Activated T-cell treated with anti-CD3 and anti-CD28 coated beads, Interleukin-2, amount 50 U/mL, for 24 hours (primary cell): ENCODE measurements around the gene COL18A1.

Source experiments
- DNase-seq: peaks from one replicate; pipeline ENCODE4 v3.0.0-alpha.2; 2020
- H3K27ac Mint-ChIP-seq: 2 replicates; pipeline ENCODE4 v1.8.0; 2020; ENCODE audit warnings: mild to moderate bottlenecking, mixed read lengths
- H3K27me3 Mint-ChIP-seq: 2 replicates; pipeline ENCODE4 v1.8.0; 2020; ENCODE audit warnings: mixed read lengths
- H3K36me3 Mint-ChIP-seq: 2 replicates; pipeline ENCODE4 v1.8.0; 2020; ENCODE audit warnings: low read depth, mixed read lengths
- H3K4me1 Mint-ChIP-seq: 2 replicates; pipeline ENCODE4 v1.8.0; 2020; ENCODE audit warnings: low read depth, mixed read lengths
- H3K4me3 Mint-ChIP-seq: 2 replicates; pipeline ENCODE4 v1.8.0; 2020; ENCODE audit warnings: mild to moderate bottlenecking, moderate library complexity, mixed read lengths
- H3K9me3 Mint-ChIP-seq: 2 replicates; pipeline ENCODE4 v1.8.0; 2020; ENCODE audit warnings: mixed read lengths

The COL18A1 gene

DNA sequence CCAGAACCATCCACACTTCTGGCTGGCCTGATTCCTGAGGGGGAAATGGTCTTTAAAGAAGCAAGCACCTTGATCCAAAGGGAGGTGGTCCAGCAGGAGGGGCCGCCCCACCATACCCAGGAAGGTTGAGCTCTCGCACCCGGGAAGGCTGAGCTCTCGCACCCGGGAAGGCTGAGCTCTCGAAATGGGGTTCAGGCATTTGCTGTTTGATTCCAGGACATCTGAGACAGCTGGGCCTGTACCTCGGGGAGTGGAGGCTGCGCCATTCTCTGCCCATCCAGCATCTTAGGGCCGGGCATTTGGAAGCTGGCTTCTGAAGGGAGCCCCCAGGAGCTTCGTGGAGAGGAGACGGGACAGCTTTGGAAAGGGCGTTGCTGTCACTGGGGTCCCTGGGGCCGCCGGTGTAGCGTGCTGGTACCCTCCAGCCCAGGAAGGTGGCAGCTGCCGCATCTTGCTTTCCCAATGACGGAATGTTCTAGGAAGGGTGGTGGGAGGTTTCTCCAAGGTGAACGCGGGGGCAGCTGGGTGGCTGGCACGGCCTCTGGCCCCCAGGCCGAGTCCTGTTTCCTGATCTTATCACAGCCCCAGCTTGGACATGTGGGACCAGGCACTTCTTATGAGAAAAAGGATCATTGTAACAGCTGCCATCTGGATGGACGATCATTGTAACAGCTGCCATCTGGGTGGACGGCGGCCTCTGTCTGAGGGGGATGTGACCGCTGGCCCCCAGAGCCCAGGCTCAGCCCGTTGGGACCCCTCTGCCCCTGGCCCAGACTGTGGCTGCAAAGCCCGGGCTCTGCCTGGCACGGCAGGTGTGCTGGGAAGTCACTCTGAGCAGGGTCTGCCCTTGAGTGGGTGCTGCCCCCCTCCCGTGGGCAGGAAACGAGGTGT lies 61.6 kb downstream of the COL18A1 start:
- no peak for DNase-seq
- Mint-ChIP-seq H3K4me3 (no peak overlapping the region), H3K4me1 (peaks cover 14% of the 10 kb centered on the region), H3K36me3 (no peaks in the 10 kb centered on the region), H3K27ac (no peak overlapping the region), H3K9me3 (peaks cover 4% of the 10 kb centered on the region), H3K27me3 (peaks cover 3% of the 10 kb centered on the region)

DNA sequence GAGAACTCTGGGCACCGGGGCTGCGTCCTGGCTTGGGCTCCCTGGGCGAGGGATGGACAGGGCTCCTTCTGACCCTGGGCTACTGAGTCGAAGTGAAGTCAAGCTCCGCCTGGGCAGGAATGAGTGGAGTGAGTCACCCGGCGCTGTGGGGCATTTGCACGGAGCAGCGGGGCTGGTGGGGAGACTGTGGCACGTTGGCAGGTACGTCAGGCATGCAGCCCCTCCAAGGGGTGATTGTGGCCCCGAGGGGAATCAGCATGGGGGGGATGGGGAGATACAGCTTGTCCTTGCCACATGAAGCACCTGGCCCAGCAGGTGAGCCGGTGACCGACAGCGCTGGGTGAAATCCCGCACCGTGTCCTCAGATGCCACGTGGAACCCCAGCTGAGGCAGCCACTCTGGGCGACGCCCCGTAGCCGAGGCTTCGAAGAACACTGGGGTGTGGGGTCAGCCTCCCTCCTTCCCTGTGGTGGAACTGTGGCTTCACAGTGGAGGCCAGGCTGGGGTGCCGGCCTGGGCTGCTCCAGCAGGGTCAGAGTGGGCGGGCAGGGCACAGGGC lies 62.3 kb downstream of the COL18A1 start:
- DNase-seq = no peak
- H3K36me3 Mint-ChIP-seq = no peaks in the 10 kb centered on the region
- peaks cover 15% of the 10 kb centered on the region for H3K4me1 Mint-ChIP-seq
- peaks cover under 1% of the 10 kb centered on the region for H3K9me3 Mint-ChIP-seq
- H3K27ac Mint-ChIP-seq = no peak overlapping the region
- peaks cover 3% of the 10 kb centered on the region for H3K27me3 Mint-ChIP-seq
- no peak overlapping the region for H3K4me3 Mint-ChIP-seq

DNA sequence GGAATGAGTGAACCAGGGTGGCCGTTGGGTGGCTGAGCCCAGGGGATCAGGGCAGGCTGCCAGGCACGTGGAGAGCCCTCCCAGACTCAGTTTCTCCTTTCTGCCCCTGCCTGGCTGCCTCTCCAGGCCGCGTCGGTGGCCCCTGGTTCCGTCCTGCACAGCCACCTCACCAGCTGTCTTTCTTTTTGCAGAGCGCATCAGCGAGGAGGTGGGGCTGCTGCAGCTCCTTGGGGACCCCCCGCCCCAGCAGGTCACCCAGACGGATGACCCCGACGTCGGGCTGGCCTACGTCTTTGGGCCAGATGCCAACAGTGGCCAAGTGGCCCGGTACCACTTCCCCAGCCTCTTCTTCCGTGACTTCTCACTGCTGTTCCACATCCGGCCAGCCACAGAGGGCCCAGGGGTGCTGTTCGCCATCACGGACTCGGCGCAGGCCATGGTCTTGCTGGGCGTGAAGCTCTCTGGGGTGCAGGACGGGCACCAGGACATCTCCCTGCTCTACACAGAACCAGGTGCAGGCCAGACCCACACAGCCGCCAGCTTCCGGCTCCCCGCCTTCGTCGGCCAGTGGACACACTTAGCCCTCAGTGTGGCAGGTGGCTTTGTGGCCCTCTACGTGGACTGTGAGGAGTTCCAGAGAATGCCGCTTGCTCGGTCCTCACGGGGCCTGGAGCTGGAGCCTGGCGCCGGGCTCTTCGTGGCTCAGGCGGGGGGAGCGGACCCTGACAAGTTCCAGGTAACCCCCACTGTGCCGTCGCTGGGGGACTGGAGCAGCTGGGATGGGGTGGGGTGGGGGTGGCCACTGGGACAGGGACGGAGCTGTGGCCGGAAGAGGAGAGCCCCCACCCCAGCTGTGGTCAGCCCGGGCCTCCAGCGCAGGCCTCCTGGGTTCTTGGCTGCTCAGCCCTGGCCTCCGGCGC lies 63.3 kb downstream of the COL18A1 start:
- no peak for DNase-seq
- Mint-ChIP-seq H3K36me3 (no peaks in the 10 kb centered on the region), H3K9me3 (no peaks in the 10 kb centered on the region), H3K27me3 (peaks cover 2% of the 10 kb centered on the region), H3K4me1 (peaks cover 15% of the 10 kb centered on the region), H3K4me3 (no peak overlapping the region), H3K27ac (no peak overlapping the region)

DNA sequence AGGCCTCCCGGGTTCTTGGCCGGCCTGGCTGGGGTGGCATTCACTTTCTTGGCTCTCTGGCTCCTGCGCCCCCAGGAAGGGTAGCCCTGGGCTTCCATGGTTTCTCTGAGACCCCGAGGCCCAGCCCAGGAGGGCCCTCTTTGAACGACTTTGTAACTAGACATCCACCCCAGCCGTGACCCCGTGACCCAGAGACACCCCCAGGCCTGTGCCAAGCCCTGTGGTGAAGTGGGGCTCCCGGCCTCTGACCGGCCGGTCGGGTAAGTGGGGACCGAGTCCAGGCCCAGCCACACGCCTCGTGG lies 64.0 kb downstream of the COL18A1 start:
- Mint-ChIP-seq H3K4me3 (no peak overlapping the region), H3K9me3 (no peaks in the 10 kb centered on the region), H3K27me3 (no peaks in the 10 kb centered on the region), H3K36me3 (no peaks in the 10 kb centered on the region), H3K4me1 (peaks cover 15% of the 10 kb centered on the region), H3K27ac (no peak overlapping the region)
- no peak for DNase-seq

DNA sequence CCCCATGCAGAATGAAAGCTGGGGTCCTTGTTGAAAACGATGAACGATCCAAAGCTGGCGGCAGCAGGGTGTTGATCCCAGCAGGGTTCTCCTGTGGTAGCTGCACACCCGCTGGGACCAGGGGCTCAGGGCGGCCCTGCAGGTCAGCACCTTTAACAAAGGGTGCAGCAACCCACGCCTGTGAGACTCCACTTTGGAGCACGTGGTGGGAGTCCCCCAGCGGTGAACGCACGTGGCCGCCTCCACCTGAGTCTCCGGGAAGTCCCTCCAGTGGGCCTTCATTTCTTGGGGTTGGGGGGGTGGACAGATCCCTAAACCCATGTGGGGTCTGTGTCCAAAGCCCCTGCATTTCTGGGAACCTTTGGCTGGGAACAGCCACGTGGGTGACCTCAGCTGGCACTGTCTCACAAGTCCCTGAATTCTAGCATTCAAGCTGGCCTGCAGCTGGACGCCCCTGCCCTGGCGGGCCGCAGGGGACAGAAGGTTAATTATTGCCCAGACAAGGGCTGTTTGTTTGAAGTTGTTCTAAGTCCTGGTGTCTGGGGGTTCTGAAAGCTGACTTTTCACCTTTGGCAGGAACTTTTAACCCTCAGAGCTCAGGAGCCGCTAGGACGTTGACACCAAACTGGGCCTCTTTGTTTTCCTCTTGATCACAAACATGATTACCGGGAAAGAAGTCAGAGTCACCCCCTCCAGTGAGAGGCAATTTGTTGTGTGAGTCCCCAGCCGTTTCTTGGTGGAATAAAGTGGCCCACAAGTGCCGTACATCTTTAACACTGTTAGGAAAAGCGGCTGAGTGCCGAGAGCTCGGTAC lies 64.5 kb downstream of the COL18A1 start:
- Mint-ChIP-seq H3K36me3 (no peaks in the 10 kb centered on the region), H3K27ac (no peak overlapping the region), H3K27me3 (no peaks in the 10 kb centered on the region), H3K4me1 (peaks cover 15% of the 10 kb centered on the region), H3K4me3 (no peak overlapping the region), H3K9me3 (no peaks in the 10 kb centered on the region)
- DNase-seq = no peak

DNA sequence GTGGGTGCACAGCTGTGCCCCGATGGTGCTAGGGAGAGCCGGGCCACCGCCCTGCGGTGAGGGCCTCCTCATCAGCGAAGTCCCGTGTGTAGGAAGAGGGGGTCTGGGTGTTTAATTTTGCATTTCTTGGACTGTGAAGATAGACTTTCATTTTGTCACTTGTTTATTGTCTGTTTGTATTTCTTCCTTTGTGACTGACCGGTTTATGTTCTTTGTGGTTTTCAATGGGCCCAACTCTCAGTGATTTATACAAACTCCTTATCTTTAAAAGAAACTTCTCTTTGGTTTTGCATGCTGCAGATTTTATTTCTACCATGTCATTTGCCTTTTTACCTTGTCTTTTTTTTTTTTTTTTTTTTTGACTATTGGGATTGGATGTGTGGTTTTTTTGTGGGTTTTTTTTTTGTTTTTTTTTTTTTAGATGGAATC lies 65.1 kb downstream of the COL18A1 start:
- no peak overlapping the region for H3K4me3 Mint-ChIP-seq
- H3K27me3 Mint-ChIP-seq = no peaks in the 10 kb centered on the region
- no peaks in the 10 kb centered on the region for H3K36me3 Mint-ChIP-seq
- no peak overlapping the region for H3K27ac Mint-ChIP-seq
- peaks cover 15% of the 10 kb centered on the region for H3K4me1 Mint-ChIP-seq
- H3K9me3 Mint-ChIP-seq = no peaks in the 10 kb centered on the region
- no peak for DNase-seq

DNA sequence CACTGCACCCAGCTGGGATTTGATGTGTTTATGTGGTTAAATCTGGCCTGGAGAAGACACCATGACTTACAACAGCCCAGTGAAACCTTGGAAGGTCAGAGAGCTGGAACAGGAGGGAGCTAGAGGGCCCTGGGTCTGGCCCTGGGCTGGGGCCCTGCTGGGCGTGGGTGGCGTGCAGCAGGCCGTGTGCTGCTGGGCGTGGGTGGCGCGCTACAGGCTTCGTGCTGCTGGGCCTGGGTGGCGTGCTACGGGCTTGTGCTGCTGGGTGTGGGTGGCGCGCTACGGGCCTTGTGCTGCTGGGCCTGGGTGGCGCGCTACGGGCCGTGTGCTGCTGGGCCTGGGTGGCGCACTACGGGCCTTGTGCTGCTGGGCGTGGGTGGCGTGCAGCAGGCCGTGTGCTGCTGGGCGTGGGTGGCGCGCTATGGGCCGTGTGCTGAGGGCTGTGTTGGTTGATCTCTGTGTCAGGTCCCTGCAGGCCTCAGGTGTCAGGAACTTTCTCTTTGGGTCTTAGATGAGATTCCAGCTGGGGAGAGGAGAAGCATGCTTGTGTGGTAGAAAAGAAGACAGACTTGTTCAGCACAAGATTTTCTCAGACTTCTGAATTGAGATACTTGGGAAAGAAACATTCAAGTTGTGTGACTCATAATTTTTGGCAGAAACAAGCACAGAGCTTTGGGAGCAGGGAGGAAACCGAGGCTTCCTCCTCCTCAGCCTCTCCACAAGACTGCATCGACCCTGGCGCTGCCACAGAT lies 66.0 kb downstream of the COL18A1 start:
- H3K4me3 Mint-ChIP-seq = no peak overlapping the region
- H3K36me3 Mint-ChIP-seq = no peaks in the 10 kb centered on the region
- DNase-seq = peak; percentile 49
- H3K27me3 Mint-ChIP-seq = no peaks in the 10 kb centered on the region
- H3K27ac Mint-ChIP-seq = peak overlapping the region; percentile 76
- no peaks in the 10 kb centered on the region for H3K9me3 Mint-ChIP-seq
- peaks cover 15% of the 10 kb centered on the region for H3K4me1 Mint-ChIP-seq

DNA sequence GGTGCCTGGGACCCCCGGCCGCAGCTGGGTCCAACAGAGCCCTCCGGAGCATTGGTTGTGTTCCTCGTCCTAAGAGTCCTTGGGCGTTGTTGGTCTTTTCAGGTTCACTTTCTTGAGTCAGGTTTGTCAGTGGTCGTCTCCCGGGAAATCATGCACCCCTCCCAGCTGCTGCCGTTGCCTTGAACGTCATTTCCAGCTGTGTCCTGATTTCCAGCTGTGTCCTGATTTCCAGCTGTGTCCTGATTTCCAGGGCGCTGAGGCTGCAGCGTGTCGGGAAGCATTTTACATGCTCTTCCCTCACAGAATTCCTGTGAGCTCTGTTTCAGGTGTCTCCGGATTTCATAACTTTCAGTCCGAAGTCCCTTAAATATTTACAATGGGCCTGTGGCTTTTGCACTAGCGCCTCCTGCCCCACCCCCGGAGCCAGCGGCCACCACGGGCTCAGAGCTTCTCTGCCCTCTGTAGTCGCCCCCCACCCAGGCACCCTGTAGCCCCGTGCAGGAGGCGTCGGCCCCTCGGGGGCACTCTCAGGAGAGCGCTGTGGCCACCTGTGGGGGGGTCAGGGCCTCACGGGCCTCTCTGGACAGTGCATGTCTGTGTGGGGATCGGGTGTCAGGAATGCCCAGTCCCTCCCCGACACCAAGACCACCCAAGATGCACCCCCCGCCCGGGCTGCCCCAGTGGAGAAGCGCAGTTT lies 66.7 kb downstream of the COL18A1 start:
- Mint-ChIP-seq H3K36me3 (no peaks in the 10 kb centered on the region), H3K4me1 (peaks cover 18% of the 10 kb centered on the region), H3K4me3 (no peak overlapping the region), H3K27ac (no peak overlapping the region), H3K9me3 (no peaks in the 10 kb centered on the region), H3K27me3 (no peaks in the 10 kb centered on the region)
- DNase-seq = no peak

DNA sequence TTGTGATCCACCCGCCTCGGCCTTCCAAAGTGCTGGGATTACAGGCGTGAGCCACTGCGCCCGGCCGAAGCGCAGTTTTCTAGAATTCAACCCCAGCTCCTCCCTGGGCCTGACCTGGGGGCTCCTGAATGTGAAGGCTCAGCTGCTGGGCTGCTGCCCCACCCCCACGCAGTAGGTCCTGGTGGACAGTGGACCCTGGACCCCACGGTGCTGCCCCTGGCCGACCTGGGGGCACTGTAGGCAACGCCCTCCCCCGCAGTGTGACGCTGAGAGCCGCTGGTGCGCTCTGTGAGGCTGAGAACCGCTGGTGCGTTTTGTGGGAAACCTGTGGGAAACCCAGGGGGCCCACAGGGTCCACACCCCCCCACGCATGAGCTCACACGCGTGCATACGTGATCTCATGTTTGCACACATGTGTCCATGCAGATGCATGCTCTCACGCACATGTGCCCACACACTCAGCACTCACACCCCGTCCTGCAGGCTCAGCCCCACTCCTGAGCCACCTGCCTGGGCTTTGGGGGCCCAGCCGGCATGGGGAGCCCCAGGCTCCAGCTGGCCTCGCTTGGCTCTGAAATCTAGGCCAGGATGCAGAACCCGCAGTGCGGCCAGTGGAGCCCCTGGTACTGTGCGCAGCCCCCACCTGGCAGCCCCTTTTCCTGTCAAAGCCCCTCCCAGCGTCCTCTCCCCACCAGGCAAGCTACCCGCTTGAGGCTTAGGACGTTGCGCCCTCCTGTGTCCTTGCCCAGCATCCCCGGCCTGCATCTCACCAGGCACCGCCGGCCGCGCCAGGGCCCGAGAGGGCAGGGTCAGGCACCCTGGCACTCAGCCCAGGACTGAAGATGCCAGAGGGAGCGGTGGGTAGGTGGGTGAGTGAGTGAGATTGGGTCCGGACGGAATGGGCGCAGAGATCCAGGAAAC lies 67.7 kb downstream of the COL18A1 start:
- Mint-ChIP-seq H3K4me1 (peaks cover 18% of the 10 kb centered on the region), H3K27me3 (no peaks in the 10 kb centered on the region), H3K4me3 (no peak overlapping the region), H3K9me3 (no peaks in the 10 kb centered on the region), H3K36me3 (no peaks in the 10 kb centered on the region), H3K27ac (no peak overlapping the region)
- no peak for DNase-seq

DNA sequence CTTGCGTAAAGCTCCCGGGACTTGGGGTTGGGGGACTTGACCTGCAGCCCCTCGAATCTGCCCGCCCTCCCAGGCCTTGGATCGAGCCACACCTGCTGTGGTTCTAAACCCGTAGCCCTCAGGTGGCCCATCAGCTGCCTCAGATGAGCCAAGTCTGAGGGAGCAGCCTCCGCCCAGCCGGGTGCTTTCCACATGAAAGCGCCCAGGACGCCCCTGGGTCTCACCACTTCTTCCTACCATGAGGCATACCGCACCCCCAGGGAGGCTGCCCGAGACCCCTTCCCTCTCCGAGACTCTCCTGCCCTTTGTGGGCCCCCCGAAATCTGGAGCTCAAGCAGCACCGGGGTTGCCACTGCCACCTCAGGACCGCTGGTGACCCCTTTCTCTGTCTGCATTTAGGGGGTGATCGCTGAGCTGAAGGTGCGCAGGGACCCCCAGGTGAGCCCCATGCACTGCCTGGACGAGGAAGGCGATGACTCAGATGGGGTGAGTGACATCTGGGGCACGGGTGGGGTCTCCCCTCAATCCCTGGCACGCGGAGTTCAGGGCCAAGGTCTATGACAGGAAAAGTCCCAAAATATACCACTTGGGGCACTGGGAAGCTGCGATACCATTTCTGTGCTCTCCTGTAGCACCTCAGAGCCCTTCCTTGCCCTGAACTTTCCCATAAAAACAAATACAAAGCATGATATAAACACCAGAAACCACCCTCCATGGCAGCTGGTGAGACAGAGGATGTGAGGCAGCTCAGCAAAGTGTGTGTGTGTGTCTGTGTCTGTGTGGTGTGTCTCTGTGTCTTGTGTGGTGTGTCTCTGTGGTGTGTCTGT lies 68.7 kb downstream of the COL18A1 start:
- Mint-ChIP-seq H3K27me3 (no peaks in the 10 kb centered on the region), H3K4me1 (peaks cover 27% of the 10 kb centered on the region), H3K36me3 (no peaks in the 10 kb centered on the region), H3K9me3 (no peaks in the 10 kb centered on the region), H3K4me3 (no peak overlapping the region), H3K27ac (no peak overlapping the region)
- no peak for DNase-seq

DNA sequence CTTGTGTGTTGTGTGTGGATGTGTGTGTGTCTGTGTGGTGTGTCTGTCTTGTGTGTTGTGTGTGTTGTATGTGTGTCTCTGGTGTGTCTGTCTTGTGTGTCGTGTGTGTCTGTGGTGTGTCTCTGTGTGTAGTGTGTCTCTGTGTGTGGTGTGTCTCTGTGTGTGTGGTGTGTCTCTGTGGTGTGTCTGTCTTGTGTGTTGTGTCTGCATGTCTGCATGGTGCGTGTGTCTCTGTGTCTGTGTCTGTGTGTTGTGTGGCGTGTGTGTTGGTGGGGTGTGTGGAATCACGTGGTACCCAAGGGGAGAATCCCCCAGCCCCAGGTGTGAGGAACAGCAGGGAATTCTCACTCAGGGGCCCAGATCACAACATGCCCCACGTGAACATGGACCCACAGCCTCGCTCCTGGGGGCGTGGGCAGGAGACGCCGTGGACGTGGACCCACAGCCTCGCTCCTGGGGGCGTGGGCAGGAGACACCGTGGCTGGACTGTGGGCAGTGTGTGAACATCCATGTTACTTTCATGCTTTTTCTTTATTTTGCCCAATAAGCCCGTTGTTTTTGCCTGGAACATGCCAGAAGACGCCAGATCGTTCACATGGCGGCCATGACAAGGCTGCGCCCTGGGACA lies 69.5 kb downstream of the COL18A1 start:
- Mint-ChIP-seq H3K36me3 (no peaks in the 10 kb centered on the region), H3K4me3 (no peak overlapping the region), H3K4me1 (peaks cover 34% of the 10 kb centered on the region), H3K9me3 (no peaks in the 10 kb centered on the region), H3K27ac (no peak overlapping the region), H3K27me3 (no peaks in the 10 kb centered on the region)
- no peak for DNase-seq
